ENCODE data around the gene AGRP.

DNA sequence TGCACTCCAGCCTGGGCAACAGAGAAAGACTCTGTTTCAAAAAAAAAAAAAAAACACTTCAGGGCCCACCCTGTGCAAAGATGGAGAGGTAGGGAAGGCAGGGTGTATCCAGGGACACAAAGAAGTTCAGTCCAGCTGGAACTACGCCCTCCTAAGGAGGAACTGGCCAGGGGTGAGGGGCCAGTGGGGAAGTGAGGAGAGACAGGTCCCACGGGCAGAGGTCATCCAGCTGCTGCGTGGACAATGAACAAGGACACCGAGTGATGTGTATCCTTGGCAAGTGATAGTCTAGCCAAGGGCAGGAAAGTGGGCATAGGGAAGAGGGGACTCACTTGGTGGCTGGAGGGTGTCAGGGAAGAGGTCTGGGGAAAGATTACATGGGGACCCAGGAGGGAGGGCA is 35.9 kb upstream of the AGRP start:
- TF ChIP-seq, protein P1, sequence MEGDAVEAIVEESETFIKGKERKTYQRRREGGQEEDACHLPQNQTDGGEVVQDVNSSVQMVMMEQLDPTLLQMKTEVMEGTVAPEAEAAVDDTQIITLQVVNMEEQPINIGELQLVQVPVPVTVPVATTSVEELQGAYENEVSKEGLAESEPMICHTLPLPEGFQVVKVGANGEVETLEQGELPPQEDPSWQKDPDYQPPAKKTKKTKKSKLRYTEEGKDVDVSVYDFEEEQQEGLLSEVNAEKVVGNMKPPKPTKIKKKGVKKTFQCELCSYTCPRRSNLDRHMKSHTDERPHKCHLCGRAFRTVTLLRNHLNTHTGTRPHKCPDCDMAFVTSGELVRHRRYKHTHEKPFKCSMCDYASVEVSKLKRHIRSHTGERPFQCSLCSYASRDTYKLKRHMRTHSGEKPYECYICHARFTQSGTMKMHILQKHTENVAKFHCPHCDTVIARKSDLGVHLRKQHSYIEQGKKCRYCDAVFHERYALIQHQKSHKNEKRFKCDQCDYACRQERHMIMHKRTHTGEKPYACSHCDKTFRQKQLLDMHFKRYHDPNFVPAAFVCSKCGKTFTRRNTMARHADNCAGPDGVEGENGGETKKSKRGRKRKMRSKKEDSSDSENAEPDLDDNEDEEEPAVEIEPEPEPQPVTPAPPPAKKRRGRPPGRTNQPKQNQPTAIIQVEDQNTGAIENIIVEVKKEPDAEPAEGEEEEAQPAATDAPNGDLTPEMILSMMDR (IDR thresholded peaks at IDR 0.05 in 8 of 11, conservative IDR thresholded peaks at IDR 0.05 in 3 of 11) = no peak
- TF ChIP-seq POLR2AphosphoS5 (IDR thresholded peaks at IDR 0.05) = no peak

Measured in spleen (tissue), 7 donors.